Measurements from ENCODE around the gene PPIG.

PPIG gene

DNA sequence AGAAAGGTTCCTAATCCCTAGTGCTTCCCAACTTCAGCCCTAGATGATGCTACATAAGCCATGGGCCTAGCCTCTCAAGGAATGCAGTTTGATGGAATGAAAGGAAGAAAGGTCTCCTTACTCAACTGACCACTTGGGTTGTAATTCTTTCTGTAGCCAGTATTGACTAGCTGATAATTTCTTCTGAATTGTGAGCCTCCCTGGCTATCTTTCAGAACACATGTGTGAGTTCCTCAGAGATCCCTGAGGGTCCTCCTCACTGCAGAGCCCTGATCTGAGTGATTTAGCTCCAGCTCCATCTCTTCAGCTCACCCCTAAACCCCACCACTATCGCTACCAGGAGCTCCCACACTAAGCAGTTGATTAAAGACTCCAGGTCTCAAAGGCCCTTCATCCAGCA lies 78.6 kb downstream of the PPIG start:
- DNase-seq (ENCODE audit: extremely low read depth, low read depth) = no peak
- H3K4me3 ChIP-seq (replicated peaks; ENCODE audit: low read depth, low read length) = no peak overlapping the region
- TF ChIP-seq, protein P1, sequence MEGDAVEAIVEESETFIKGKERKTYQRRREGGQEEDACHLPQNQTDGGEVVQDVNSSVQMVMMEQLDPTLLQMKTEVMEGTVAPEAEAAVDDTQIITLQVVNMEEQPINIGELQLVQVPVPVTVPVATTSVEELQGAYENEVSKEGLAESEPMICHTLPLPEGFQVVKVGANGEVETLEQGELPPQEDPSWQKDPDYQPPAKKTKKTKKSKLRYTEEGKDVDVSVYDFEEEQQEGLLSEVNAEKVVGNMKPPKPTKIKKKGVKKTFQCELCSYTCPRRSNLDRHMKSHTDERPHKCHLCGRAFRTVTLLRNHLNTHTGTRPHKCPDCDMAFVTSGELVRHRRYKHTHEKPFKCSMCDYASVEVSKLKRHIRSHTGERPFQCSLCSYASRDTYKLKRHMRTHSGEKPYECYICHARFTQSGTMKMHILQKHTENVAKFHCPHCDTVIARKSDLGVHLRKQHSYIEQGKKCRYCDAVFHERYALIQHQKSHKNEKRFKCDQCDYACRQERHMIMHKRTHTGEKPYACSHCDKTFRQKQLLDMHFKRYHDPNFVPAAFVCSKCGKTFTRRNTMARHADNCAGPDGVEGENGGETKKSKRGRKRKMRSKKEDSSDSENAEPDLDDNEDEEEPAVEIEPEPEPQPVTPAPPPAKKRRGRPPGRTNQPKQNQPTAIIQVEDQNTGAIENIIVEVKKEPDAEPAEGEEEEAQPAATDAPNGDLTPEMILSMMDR (IDR thresholded peaks at IDR 0.05; ENCODE audit: low read depth, low read length, missing control alignments) = no peak

DNA sequence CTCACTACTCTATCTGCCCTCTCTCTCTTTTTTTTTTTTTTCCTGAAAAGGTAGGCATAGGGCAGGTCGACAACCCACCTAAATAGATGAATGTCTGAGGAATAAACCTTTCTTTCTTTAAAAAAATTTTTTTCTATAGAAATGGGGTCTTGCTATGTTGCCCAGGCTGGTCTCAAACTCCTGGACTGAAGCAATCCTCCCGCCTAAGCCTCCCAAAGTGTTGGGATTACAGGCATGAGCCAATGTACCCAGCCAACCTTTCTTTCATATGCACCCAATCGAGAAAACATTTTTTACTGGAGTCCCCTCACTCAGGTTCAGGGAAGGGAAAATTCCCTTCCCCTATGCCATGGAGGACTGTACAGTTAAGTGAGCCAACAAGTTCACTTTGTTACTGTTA lies 79.1 kb downstream of the PPIG start:
- TF ChIP-seq, protein P1 (IDR thresholded peaks at IDR 0.05; ENCODE audit: low read depth, low read length, missing control alignments) = no peak
- H3K4me3 ChIP-seq (replicated peaks; ENCODE audit: low read depth, low read length) = no peak overlapping the region
- no peak for DNase-seq (ENCODE audit: extremely low read depth, low read depth)

- TF ChIP-seq, protein P1 (IDR thresholded peaks at IDR 0.05; ENCODE audit: low read depth, low read length, missing control alignments) = no peak
- H3K4me3 ChIP-seq (replicated peaks; ENCODE audit: low read depth, low read length) = no peak overlapping the region
- DNase-seq (ENCODE audit: extremely low read depth, low read depth) = no peak
Observed at GRCh38 chr2:169664600-169664977, 80.4 kb downstream of the PPIG start.

- DNase-seq (ENCODE audit: extremely low read depth, low read depth) = no peak
- H3K4me3 ChIP-seq (replicated peaks; ENCODE audit: low read depth, low read length) = no peak overlapping the region
- TF ChIP-seq, protein P1 (IDR thresholded peaks at IDR 0.05; ENCODE audit: low read depth, low read length, missing control alignments) = no peak
Observed at GRCh38 chr2:169664978-169665930, 81.1 kb downstream of the PPIG start.

GRCh38 chr2:169667583-169667982 lies 83.4 kb downstream of the PPIG start:
- no peak for DNase-seq (ENCODE audit: extremely low read depth, low read depth)
- TF ChIP-seq, protein P1 (IDR thresholded peaks at IDR 0.05; ENCODE audit: low read depth, low read length, missing control alignments) = no peak
- H3K4me3 ChIP-seq (replicated peaks; ENCODE audit: low read depth, low read length) = no peak overlapping the region

- DNase-seq (ENCODE audit: extremely low read depth, low read depth) = no peak
- TF ChIP-seq, protein P1 (IDR thresholded peaks at IDR 0.05; ENCODE audit: low read depth, low read length, missing control alignments) = no peak
- H3K4me3 ChIP-seq (replicated peaks; ENCODE audit: low read depth, low read length) = no peak overlapping the region
Observed at GRCh38 chr2:169670215-169670651, 86.1 kb downstream of the PPIG start.

Measured in HFF-Myc (cell line).